RWPE1 (cell line): Measurements from ENCODE around the gene SPNS2.

Experiments
- CTCF ChIA-PET: fragments of 350-600 bp; sonication (Branson Sonifier 250); formaldehyde crosslinking; extraction: SDS; loops from one replicate; lab custom pipeline; 2021; lab: Yijun Ruan, JAX
- POLR2A ChIA-PET: fragments of 400-600 bp; formaldehyde crosslinking; extraction: SDS; loops from one replicate; lab custom pipeline; 2020; ENCODE audit warnings: antibody characterized with exemption; ENCODE audit not compliant: low non-redundant PET; lab: Yijun Ruan, JAX
- DNase-seq: peaks from one replicate; pipeline ENCODE4 v3.0.0; 2012; ENCODE audit warnings: low spot score
- H3K27ac ChIP-seq: fragments of 450-650 bp; 2 replicates; pipeline ENCODE4 v1.5.1; 2017
- TF ChIP-seq, protein P1 (sequence below): fragments of 450-650 bp; conservative IDR thresholded peaks from 2 replicates; pipeline ENCODE4 v1.5.1; 2017; ENCODE audit warnings: low read depth, mild to moderate bottlenecking

The SPNS2 gene

DNA sequence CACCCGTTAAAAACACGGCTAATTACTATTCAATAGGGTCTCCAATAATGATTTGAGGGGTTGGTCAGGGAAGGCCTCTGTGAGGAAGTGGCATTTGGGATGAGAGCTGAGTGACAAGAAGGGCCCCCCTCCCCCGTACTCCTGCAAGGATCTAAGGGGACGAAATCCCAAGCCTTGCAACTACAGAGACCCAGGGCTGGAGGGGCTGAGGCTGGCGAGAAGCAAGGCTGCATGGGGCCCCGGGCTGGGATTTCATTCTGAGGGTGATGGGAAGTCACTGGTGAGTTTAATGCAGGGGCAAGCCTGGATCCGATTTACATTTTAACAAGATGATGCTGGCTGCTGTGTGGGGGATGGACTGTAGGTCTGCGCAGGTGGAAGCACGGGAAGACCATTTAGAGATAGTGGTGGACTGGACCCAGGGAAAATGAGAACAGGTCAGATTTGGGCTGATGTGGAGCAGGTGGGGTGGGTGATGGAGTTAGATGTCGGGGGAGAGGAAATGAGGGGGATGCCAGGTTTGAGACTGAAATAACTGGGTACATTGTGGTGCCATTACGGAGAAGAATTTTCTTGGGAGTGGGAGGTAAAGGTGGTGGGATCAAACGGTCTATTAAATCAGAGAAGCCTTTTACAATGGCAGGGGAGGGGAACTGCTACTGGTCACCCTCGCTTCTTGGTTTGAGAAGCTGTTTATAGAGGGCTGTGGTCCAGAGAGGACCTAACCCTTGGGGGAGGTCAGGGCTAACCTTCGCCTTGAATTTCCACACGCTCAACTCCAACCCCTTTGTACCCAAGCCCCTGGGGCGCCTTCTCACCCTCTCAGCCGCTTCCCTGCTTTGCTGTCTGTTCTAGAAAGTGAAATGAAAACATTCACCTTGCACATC, 57.4 kb downstream of the SPNS2 start:
- H3K27ac ChIP-seq, result peak overlapping the region; percentile 72
- ChIA-PET POLR2A (no interaction called here), CTCF (interaction anchor here (1.3 kb wide), 1 partner anchor 11 kb away, joined by 6 read pairs; no protein-coding TSS in a partner anchor)
- DNase-seq, result no peak
- TF ChIP-seq, protein P1, sequence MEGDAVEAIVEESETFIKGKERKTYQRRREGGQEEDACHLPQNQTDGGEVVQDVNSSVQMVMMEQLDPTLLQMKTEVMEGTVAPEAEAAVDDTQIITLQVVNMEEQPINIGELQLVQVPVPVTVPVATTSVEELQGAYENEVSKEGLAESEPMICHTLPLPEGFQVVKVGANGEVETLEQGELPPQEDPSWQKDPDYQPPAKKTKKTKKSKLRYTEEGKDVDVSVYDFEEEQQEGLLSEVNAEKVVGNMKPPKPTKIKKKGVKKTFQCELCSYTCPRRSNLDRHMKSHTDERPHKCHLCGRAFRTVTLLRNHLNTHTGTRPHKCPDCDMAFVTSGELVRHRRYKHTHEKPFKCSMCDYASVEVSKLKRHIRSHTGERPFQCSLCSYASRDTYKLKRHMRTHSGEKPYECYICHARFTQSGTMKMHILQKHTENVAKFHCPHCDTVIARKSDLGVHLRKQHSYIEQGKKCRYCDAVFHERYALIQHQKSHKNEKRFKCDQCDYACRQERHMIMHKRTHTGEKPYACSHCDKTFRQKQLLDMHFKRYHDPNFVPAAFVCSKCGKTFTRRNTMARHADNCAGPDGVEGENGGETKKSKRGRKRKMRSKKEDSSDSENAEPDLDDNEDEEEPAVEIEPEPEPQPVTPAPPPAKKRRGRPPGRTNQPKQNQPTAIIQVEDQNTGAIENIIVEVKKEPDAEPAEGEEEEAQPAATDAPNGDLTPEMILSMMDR, result no peak

DNA sequence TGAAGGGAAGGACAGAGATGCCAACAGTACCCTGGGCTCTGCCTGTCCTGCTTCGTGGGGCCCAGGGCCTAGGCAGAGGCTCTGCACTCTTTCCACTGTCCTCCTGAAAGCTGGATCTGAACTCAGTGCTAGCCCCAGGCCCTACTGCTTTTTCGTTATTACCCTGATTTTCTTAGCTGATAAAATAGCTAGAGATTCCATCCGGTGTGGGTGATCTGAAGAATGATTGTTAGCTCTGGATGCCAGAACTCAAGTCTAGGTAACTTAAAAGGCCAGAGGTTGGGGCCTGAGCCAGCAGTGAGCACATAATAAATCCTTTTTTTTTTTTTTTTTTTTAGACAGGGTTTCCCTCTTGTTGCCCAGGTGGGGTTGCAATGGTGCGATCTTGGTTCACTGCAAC, 58.3 kb downstream of the SPNS2 start:
- POLR2A ChIA-PET, result no interaction called here

DNA sequence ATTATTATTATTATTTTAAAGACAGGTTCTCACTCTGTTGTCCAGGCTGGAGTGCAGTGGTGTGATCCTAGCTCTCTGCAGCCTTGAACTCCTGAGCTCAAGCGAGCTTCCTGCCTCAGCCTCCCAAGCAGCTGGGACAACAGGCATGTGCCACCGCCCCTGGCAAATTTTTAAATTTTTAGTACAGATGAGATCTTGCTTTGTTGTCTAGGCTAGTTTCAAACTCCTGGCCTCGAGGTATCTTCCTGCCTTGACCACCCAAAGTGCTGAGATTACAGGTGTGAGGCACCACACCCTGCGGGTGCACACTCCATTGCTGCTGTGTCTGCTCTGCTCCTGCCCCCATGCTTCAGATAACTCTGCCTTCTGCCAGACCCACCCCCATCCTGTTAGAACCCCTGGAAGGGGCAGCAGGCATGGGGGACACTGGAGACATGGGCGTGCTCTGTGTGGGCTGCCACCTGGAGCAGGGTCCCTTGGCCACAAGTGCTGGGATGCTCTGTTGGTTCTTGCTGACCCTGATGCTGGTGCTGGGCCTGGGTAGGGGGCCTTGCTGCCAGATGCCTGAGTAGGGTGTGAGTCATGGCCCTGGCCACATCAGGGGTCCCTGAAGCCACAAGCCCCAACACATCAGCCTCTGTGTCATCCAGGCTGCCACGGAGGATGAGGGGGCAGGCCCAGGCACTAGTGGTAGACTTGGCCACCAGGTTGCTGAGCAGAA, 59.1 kb downstream of the SPNS2 start:
- no peak overlapping the region for H3K27ac ChIP-seq
- DNase-seq, result no peak
- ChIA-PET CTCF (no interaction called here), POLR2A (no interaction called here)
- TF ChIP-seq, protein P1, result no peak

More for the DNA sequence above, 58.3 kb downstream of the SPNS2 start:
- H3K27ac ChIP-seq, result no peak overlapping the region
- TF ChIP-seq, protein P1, result no peak
- no peak for DNase-seq
- CTCF ChIA-PET, result no interaction called here

DNA sequence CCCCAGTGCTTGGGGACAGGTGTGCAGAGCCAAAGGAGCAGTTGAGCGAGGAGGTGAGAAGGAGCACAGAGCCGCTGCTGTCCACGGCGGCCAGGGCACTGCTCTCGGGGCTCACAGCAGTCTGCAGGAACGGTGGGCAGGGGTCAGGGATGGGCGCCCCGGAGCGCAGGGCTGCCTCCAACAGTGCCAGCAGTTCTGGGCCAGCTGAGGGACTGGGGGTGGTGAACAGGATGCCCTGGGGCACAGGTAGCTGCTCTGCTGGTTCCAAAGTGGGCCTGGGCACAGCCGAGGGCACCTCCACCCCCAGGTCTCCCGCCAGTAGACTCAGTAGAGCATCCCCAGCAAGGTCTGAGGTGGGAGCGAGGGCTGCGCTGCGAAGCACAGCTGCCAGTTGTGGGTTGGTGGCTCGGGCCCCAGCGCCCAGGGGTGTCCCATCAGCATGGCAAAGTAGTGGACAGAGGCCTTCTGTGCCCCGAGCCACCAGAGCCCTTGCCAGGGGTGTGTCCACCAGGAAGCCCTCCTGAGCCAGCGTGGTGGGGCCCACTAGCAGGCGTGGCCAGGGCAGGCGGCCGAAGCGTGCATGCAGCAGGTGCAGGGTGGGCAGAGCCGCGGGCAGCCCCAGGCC, 59.8 kb downstream of the SPNS2 start:
- no peak overlapping the region for H3K27ac ChIP-seq
- no peak for DNase-seq
- ChIA-PET POLR2A (no interaction called here), CTCF (no interaction called here)
- TF ChIP-seq, protein P1, result no peak

DNA sequence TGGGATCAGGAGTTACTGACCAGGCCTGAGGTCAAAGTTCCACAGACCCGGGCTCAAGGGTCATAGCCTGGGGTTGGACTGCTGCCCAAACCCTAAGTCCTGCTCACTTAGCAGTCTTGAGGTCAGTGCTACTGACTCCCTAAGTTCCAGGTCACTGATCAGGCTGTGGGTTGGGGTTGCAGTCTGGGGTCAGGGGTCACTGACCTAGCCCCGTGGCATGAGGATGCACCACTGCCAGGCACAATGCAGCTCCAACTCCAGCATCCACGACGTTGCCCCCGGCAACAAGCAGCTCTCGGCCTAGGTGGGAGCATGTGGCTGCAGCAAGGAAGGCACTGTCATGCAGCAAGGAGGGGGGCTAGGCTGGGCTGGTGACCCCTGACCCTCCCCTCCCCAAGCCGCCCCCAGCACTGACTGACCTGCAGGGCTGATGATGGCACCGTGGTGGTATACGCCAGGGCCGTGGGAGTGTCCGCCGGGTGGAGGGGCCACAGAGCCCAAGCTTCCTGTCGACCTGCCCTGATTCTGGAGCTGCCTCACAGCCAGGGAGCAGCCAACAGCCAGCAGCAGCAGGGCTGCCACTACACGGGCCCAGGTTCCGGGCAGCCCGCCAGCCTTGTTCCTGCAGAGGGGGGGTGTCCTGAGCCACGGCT, 60.6 kb downstream of the SPNS2 start:
- POLR2A ChIA-PET, result interaction anchor here (0.6 kb wide), 1 partner anchor 186 kb away, joined by 3 read pairs; no protein-coding TSS in a partner anchor
- H3K27ac ChIP-seq, result no peak overlapping the region
- CTCF ChIA-PET, result interaction anchor here (0.6 to 0.7 kb wide), 2 partner anchors 131 to 372 kb away, joined by 3 read pairs; no protein-coding TSS in a partner anchor
- DNase-seq, result no peak
- TF ChIP-seq, protein P1, result no peak
